Peyer's patch (tissue), 4 donors: ENCODE data around the gene OVOL3.
"Not testable (repeated sequence)": the region's sequence is repeated elsewhere in the genome, so short reads cannot be mapped to it uniquely, and the experiment has no call there.

Experiments
- CTCF ChIP-seq, 6 experiments: fragments of 450-650 bp in 4 of 6; fragments of 200-600 bp in 2 of 6; sonication (generic) in 1 of 6; IDR thresholded peaks; one replicate each; pipeline ENCODE4 v1.5.1; 2017 to 2019; ENCODE audit warnings: antibody characterized with exemption in 6 of 6, mild to moderate bottlenecking in 3 of 6, moderate library complexity in 1 of 6
- POLR2A ChIP-seq, 2 donors: fragments of 450-650 bp; IDR thresholded peaks; one replicate each; pipeline ENCODE4 v1.5.1; 2017; ENCODE audit warnings: antibody characterized with exemption in 2 of 2, mild to moderate bottlenecking in 2 of 2, moderate library complexity in 2 of 2

- not testable (repeated sequence) for TF ChIP-seq CTCF, POLR2A (IDR thresholded peaks at IDR 0.05)
Measured at GRCh38 chr19:36134867-36135266, 23.9 kb downstream of the OVOL3 start.
